HEK293T (cell line): ENCODE results near the gene SLC37A3.

Experiments used
- CTCF ChIA-PET: fragments of 350-600 bp; formaldehyde crosslinking; extraction: SDS; loops from one replicate; lab custom pipeline; 2021; ENCODE audit warnings: antibody characterized with exemption, inconsistent platforms; lab: Yijun Ruan, JAX
- POLR2A ChIA-PET: fragments of 350-600 bp; formaldehyde crosslinking; extraction: SDS; loops from one replicate; lab custom pipeline; 2020; ENCODE audit warnings: antibody characterized with exemption, inconsistent platforms; lab: Yijun Ruan, JAX
- DNase-seq: peaks from one replicate; pipeline ENCODE4 v3.0.0; 2012; ENCODE audit warnings: mixed read lengths; ENCODE audit errors: extremely low spot score
- ARNT ChIP-seq: fragments of 450-650 bp; IDR thresholded peaks from 2 replicates; pipeline ENCODE4 v1.6.1; 2017; ENCODE audit warnings: mild to moderate bottlenecking
- BHLHE40 ChIP-seq: fragments of 450-650 bp; IDR thresholded peaks from 2 replicates; pipeline ENCODE4 v1.6.1; 2016; ENCODE audit warnings: mild to moderate bottlenecking, moderate library complexity, borderline replicate concordance
- CTBP1 ChIP-seq: fragments of 450-650 bp; IDR thresholded peaks from 2 replicates; pipeline ENCODE4 v1.6.1; 2016; ENCODE audit warnings: borderline replicate concordance
- ELF4 ChIP-seq: fragments of 450-650 bp; IDR thresholded peaks from 2 replicates; pipeline ENCODE4 v1.6.1; 2017; ENCODE audit warnings: antibody characterized with exemption
- FOXA1 ChIP-seq: fragments of 450-650 bp; IDR thresholded peaks from 2 replicates; pipeline ENCODE4 v1.6.1; 2016; ENCODE audit warnings: mild to moderate bottlenecking
- FOXK2 ChIP-seq: fragments of 450-650 bp; IDR thresholded peaks from 2 replicates; pipeline ENCODE4 v1.6.1; 2016; ENCODE audit warnings: mild to moderate bottlenecking
- FOXM1 ChIP-seq: fragments of 450-650 bp; IDR thresholded peaks from 2 replicates; pipeline ENCODE4 v1.6.1; 2017; ENCODE audit warnings: mild to moderate bottlenecking, borderline replicate concordance
- HDGF ChIP-seq: fragments of 450-650 bp; IDR thresholded peaks from 2 replicates; pipeline ENCODE4 v1.6.1; 2017; ENCODE audit warnings: antibody characterized with exemption, borderline replicate concordance
- L3MBTL2 ChIP-seq: fragments of 450-650 bp; conservative IDR thresholded peaks from 2 replicates; pipeline ENCODE4 v1.6.1; 2016; ENCODE audit warnings: mild to moderate bottlenecking
- LEF1 ChIP-seq: fragments of 450-650 bp; IDR thresholded peaks from 2 replicates; pipeline ENCODE4 v1.6.1; 2017; ENCODE audit warnings: mild to moderate bottlenecking, borderline replicate concordance
- NFRKB ChIP-seq: fragments of 450-650 bp; IDR thresholded peaks from 2 replicates; pipeline ENCODE4 v1.6.1; 2016; ENCODE audit warnings: mild to moderate bottlenecking, moderate library complexity
- PKNOX1 ChIP-seq: fragments of 450-650 bp; IDR thresholded peaks from 2 replicates; pipeline ENCODE4 v1.6.1; 2016
- SP1 ChIP-seq: fragments of 450-650 bp; IDR thresholded peaks from 2 replicates; pipeline ENCODE4 v1.6.1; 2017
- SUZ12 ChIP-seq: fragments of 450-650 bp; IDR thresholded peaks from 2 replicates; pipeline ENCODE4 v1.6.1; 2016; ENCODE audit warnings: mild to moderate bottlenecking
- TARDBP ChIP-seq: fragments of 450-650 bp; IDR thresholded peaks from 2 replicates; pipeline ENCODE4 v1.6.1; 2016
- ZNF384 ChIP-seq: fragments of 450-650 bp; IDR thresholded peaks from 2 replicates; pipeline ENCODE4 v1.6.1; 2016

The SLC37A3 gene

GRCh38 chr7:140364819-140365218, 33.5 kb downstream of the SLC37A3 start:
- TF ChIP-seq FOXK2 (no peak), FOXA1 (no peak), LEF1 (no peak), NFRKB (no peak), L3MBTL2 (no peak), TARDBP (no peak), HDGF (no peak), FOXM1 (no peak), ELF4 (no peak), CTBP1 (no peak), ARNT (no peak), SP1 (no peak), PKNOX1 (no peak), SUZ12 (no peak), ZNF384 (no peak), BHLHE40 (no peak)
- CTCF ChIA-PET, result interaction anchor here (1.5 kb wide), 1 partner anchor 79 kb away, joined by 3 read pairs; no protein-coding TSS in a partner anchor
- DNase-seq, result no peak
- POLR2A ChIA-PET, result no interaction called here

- CTCF ChIA-PET, result no interaction called here
- TF ChIP-seq BHLHE40 (no peak), NFRKB (no peak), SUZ12 (no peak), ELF4 (no peak), CTBP1 (no peak), FOXM1 (no peak), HDGF (no peak), TARDBP (no peak), FOXK2 (no peak), FOXA1 (no peak), PKNOX1 (no peak), SP1 (no peak), L3MBTL2 (no peak), LEF1 (no peak), ZNF384 (no peak), ARNT (no peak)
- DNase-seq, result no peak
- POLR2A ChIA-PET, result no interaction called here
Observed at GRCh38 chr7:140360697-140361229, 37.6 kb downstream of the SLC37A3 start.

- no peak for DNase-seq
- ChIA-PET POLR2A (no interaction called here), CTCF (no interaction called here)
- TF ChIP-seq BHLHE40 (no peak), FOXM1 (no peak), CTBP1 (no peak), FOXK2 (no peak), TARDBP (no peak), SUZ12 (no peak), L3MBTL2 (no peak), PKNOX1 (no peak), ZNF384 (no peak), HDGF (no peak), FOXA1 (no peak), SP1 (no peak), NFRKB (no peak), ELF4 (no peak), LEF1 (no peak), ARNT (no peak)
Observed at GRCh38 chr7:140358412-140359051, 39.8 kb downstream of the SLC37A3 start.

DNA sequence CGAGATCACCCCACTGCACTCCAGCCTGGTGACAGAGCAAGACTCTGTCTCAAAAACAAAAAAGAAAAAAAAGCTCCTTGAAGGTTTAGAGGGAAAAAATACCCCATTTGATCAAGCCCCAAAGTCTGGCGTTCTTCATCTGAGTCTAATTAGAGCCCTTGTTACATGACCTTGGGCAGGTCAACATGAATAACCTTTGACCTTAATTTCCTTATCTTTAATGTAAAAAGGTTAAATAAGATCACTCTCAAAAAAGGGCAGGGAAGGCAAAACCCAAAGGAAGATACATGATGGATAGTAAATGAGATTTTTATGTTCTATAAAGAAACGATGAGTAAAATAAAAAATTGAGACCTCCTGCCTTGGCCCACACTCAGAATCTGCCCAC, 40.3 kb downstream of the SLC37A3 start:
- TF ChIP-seq CTBP1, result no peak
- no peak for TF ChIP-seq ZNF384
- no peak for TF ChIP-seq SUZ12
- TF ChIP-seq NFRKB, result no peak
- no peak for TF ChIP-seq BHLHE40
- TF ChIP-seq FOXM1, result no peak
- no peak for TF ChIP-seq FOXK2
- TF ChIP-seq TARDBP, result no peak
- TF ChIP-seq LEF1, result no peak
- TF ChIP-seq ELF4, result no peak
- TF ChIP-seq HDGF, result no peak
- no peak for TF ChIP-seq L3MBTL2
- no peak for TF ChIP-seq PKNOX1
- no peak for TF ChIP-seq SP1
- no peak for DNase-seq
- CTCF ChIA-PET, result no interaction called here
- POLR2A ChIA-PET, result no interaction called here

GRCh38 chr7:140350056-140350455, 48.3 kb downstream of the SLC37A3 start:
- POLR2A ChIA-PET, result no interaction called here
- TF ChIP-seq HDGF (no peak), PKNOX1 (no peak), SP1 (no peak), ZNF384 (no peak), SUZ12 (no peak), FOXA1 (no peak), TARDBP (no peak), ELF4 (no peak), FOXM1 (no peak), BHLHE40 (no peak), LEF1 (no peak), CTBP1 (no peak), ARNT (no peak), L3MBTL2 (no peak)
- CTCF ChIA-PET, result interaction anchor here (0.6 kb wide), 1 partner anchor 264 kb away, joined by 3 read pairs; no protein-coding TSS in a partner anchor
- DNase-seq, result no peak
